Right atrium auricular region (tissue), 2 donors: ENCODE results near the gene STARD7. TPM values are rescaled to one million over a fixed set of nuclear protein-coding genes. Genes with fewer than 3 reads are reported as not detected.
"Not testable (repeated sequence)": the region's sequence is repeated elsewhere in the genome, so short reads cannot be mapped to it uniquely, and the experiment has no call there.

ENCODE experiments used
- DNase-seq: peaks from one replicate; pipeline ENCODE4 v3.0.0-alpha.2; 2019; ENCODE audit warnings: low spot score
- H3K27ac ChIP-seq, 2 donors: fragments of 200-600 bp; sonication (generic); 1 replicate in 1 of 2; 2 replicates in 1 of 2; pipeline ENCODE4 v1.5.1; 2016 to 2019
- H3K27me3 ChIP-seq, 2 donors: fragments of 200-600 bp; sonication (generic); one replicate each; pipeline versions ENCODE4 v1.5.1 to v1.6.0; 2017 to 2019
- H3K36me3 ChIP-seq: fragments of 200-600 bp; sonication (generic); one replicate; pipeline ENCODE4 v1.5.1; 2016
- H3K4me1 ChIP-seq, 2 donors: fragments of 200-600 bp; sonication (generic); one replicate each; pipeline versions ENCODE4 v1.5.1 to v1.6.0; 2017 to 2019
- H3K4me3 ChIP-seq, 2 donors: fragments of 200-600 bp; sonication (generic); 1 replicate in 1 of 2; 2 replicates in 1 of 2; pipeline ENCODE4 v1.5.1; 2017 to 2019; ENCODE audit warnings: mild to moderate bottlenecking in 1 of 2, moderate library complexity in 1 of 2
- H3K9me3 ChIP-seq, 2 donors: fragments of 200-600 bp; sonication (generic); one replicate each; pipeline ENCODE4 v1.5.1; 2019
- CTCF ChIP-seq, 2 donors: fragments of 200-600 bp; sonication (generic); IDR thresholded peaks; one replicate each; pipeline ENCODE4 v1.5.1; 2019; ENCODE audit warnings: antibody characterized with exemption in 2 of 2
- total RNA-seq, 2 donors: library from RNA; depleted of rRNA; stranded (reverse); fragments of >200 nt; gene quantifications; one replicate each; pipeline ENCODE4 v1.1.0, GENCODE V29; 2016

Gene STARD7
- total RNA-seq, 2 donors from 2014 or later = 128 to 163 TPM

- no peak for DNase-seq
- Histone ChIP-seq H3K4me1 (no peaks in the 10 kb centered on the region), H3K9me3 (no peaks in the 10 kb centered on the region), H3K27me3 (no peaks in the 10 kb centered on the region), H3K27ac (no peak overlapping the region), H3K4me3 (no peak overlapping the region), H3K36me3 (no peaks in the 10 kb centered on the region)
- TF ChIP-seq CTCF (IDR thresholded peaks at IDR 0.05) = no peak
Measured at GRCh38 chr2:96233436-96233835, 24.8 kb upstream of the STARD7 start.

GRCh38 chr2:96231316-96231715, 22.7 kb upstream of the STARD7 start:
- H3K4me3 ChIP-seq = no peak overlapping the region
- DNase-seq = no peak
- no peak for TF ChIP-seq CTCF (IDR thresholded peaks at IDR 0.05)
- no peaks in the 10 kb centered on the region for H3K36me3 ChIP-seq
- no peaks in the 10 kb centered on the region for H3K9me3 ChIP-seq
- no peaks in the 10 kb centered on the region for H3K27me3 ChIP-seq
- no peaks in the 10 kb centered on the region for H3K4me1 ChIP-seq
- H3K27ac ChIP-seq = no peak overlapping the region

GRCh38 chr2:96225016-96225533, 16.4 kb upstream of the STARD7 start:
- no peaks in the 10 kb centered on the region for H3K27me3 ChIP-seq
- no peak overlapping the region for H3K27ac ChIP-seq
- H3K4me3 ChIP-seq = no peak overlapping the region
- no peak for TF ChIP-seq CTCF (IDR thresholded peaks at IDR 0.05)
- DNase-seq = no peak
- no peaks in the 10 kb centered on the region for H3K36me3 ChIP-seq
- H3K4me1 ChIP-seq = no peaks in the 10 kb centered on the region
- no peaks in the 10 kb centered on the region for H3K9me3 ChIP-seq

GRCh38 chr2:96221106-96221505, 12.5 kb upstream of the STARD7 start:
- not testable (repeated sequence) for H3K27ac ChIP-seq, DNase-seq, H3K4me1 ChIP-seq, H3K36me3 ChIP-seq, H3K9me3 ChIP-seq, H3K4me3 ChIP-seq, H3K27me3 ChIP-seq

GRCh38 chr2:96219959-96220358, 11.3 kb upstream of the STARD7 start:
- H3K27ac ChIP-seq, H3K9me3 ChIP-seq, H3K36me3 ChIP-seq, H3K4me3 ChIP-seq, H3K27me3 ChIP-seq, DNase-seq, H3K4me1 ChIP-seq: not testable (repeated sequence)

GRCh38 chr2:96218508-96219131, 10.0 kb upstream of the STARD7 start:
- Histone ChIP-seq H3K27me3 (no peaks in the 10 kb centered on the region), H3K4me1 (no peaks in the 10 kb centered on the region), H3K4me3 (no peak overlapping the region), H3K36me3 (no peaks in the 10 kb centered on the region), H3K27ac (no peak overlapping the region), H3K9me3 (no peaks in the 10 kb centered on the region)
- DNase-seq = no peak
- no peak for TF ChIP-seq CTCF (IDR thresholded peaks at IDR 0.05)

GRCh38 chr2:96214554-96214953, 5.9 kb upstream of the STARD7 start:
- no peak for TF ChIP-seq CTCF (IDR thresholded peaks at IDR 0.05)
- Histone ChIP-seq H3K9me3 (no peaks in the 10 kb centered on the region), H3K4me3 (no peak overlapping the region), H3K36me3 (no peaks in the 10 kb centered on the region), H3K4me1 (peaks cover 0 to 8% of the 10 kb centered on the region in 2 donors), H3K27ac (no peak overlapping the region), H3K27me3 (no peaks in the 10 kb centered on the region)
- DNase-seq = no peak
